IMR-90 (cell line): ENCODE results near the gene RNF19B. TPM values are rescaled to one million over a fixed set of nuclear protein-coding genes. Genes with fewer than 3 reads are reported as not detected.

Source experiments
- ATAC-seq: fragments of 200-7000 bp; cut with Tn5 transposase; 2 replicates; pipeline ENCODE4 v1.9.1; 2020; ENCODE audit warnings: low read depth, mild to moderate bottlenecking, moderate library complexity
- Bru-seq: library from RNA; stranded (reverse); fragments of 400-500 nt; gene quantifications from one replicate; lab custom pipeline; 2021; lab: Mats Ljungman, UMichigan
- BruChase-seq, 2 experiments: library from RNA; stranded (reverse); fragments of 400-500 nt; gene quantifications; one replicate each; lab custom pipeline; 2021; lab: Mats Ljungman, UMichigan
- BruUV-seq: library from RNA; stranded (reverse); fragments of 400-500 nt; replicated peaks from 2 replicates; lab custom pipeline; 2021; lab: Mats Ljungman, UMichigan
- CTCF ChIA-PET: fragments of 300-600 bp; formaldehyde crosslinking; extraction: SDS; loops from one replicate; lab custom pipeline; 2021; ENCODE audit warnings: antibody characterized with exemption; lab: Yijun Ruan, JAX
- POLR2A ChIA-PET: fragments of 300-600 bp; sonication (Branson Sonifier 250); formaldehyde crosslinking; loops from one replicate; lab custom pipeline; 2022; ENCODE audit warnings: antibody characterized with exemption; ENCODE audit not compliant: unreplicated experiment; lab: Charles Lee
- DNase-seq: peaks from one replicate; pipeline ENCODE4 v3.0.0; 2013
- H2AFZ ChIP-seq: replicated peaks from 2 replicates; pipeline ENCODE3; 2013; ENCODE audit warnings: low read length, mild to moderate bottlenecking; ENCODE audit not compliant: poor library complexity
- H2AK5ac ChIP-seq: 2 replicates; pipeline ENCODE4 v1.6.1; 2013; ENCODE audit warnings: low read depth, low read length, inconsistent platforms
- H2AK9ac ChIP-seq: replicated peaks from 2 replicates; pipeline ENCODE3; 2013; ENCODE audit warnings: mild to moderate bottlenecking, low read depth, low read length, moderate library complexity; ENCODE audit not compliant: poor library complexity
- H2BK120ac ChIP-seq: 2 replicates; pipeline ENCODE4 v1.6.1; 2013; ENCODE audit warnings: low read depth, low read length, inconsistent platforms
- H2BK15ac ChIP-seq: 3 replicates; pipeline ENCODE4 v1.6.1; 2013; ENCODE audit warnings: low read depth, low read length, inconsistent platforms
- H2BK20ac ChIP-seq: 2 replicates; pipeline ENCODE4 v1.6.1; 2013; ENCODE audit warnings: low read depth, mild to moderate bottlenecking, inconsistent platforms, low read length, moderate library complexity
- H2BK5ac ChIP-seq: 2 replicates; pipeline ENCODE4 v1.6.1; 2013; ENCODE audit warnings: mild to moderate bottlenecking, low read depth, low read length, inconsistent platforms; ENCODE audit not compliant: poor library complexity, severe bottlenecking
- H3K14ac ChIP-seq: replicated peaks from 2 replicates; pipeline ENCODE4 v1.6.1; 2013; ENCODE audit warnings: low read depth, low read length, inconsistent platforms
- H3K18ac ChIP-seq: 2 replicates; pipeline ENCODE4 v1.6.1; 2013; ENCODE audit warnings: low read depth, low read length, control low read depth
- H3K23ac ChIP-seq: 2 replicates; pipeline ENCODE4 v1.6.1; 2013; ENCODE audit warnings: low read depth, low read length, inconsistent platforms
- H3K27ac ChIP-seq: 2 replicates; pipeline ENCODE4 v1.5.1; 2013; ENCODE audit warnings: mild to moderate bottlenecking, control low read depth, low read length; ENCODE audit not compliant: insufficient read depth
- H3K27me3 ChIP-seq: 2 replicates; pipeline ENCODE4 v1.6.1; 2013; ENCODE audit warnings: low read length; ENCODE audit not compliant: control insufficient read depth, insufficient read depth
- H3K36me3 ChIP-seq: 2 replicates; pipeline ENCODE4 v1.6.1; 2013; ENCODE audit warnings: low read length, mixed read lengths; ENCODE audit not compliant: control insufficient read depth, insufficient read depth
- H3K4ac ChIP-seq: 2 replicates; pipeline ENCODE4 v1.6.1; 2013; ENCODE audit warnings: low read depth, low read length, inconsistent platforms
- H3K4me1 ChIP-seq: 2 replicates; pipeline ENCODE4 v1.6.1; 2013; ENCODE audit warnings: low read length, mixed read lengths; ENCODE audit not compliant: control insufficient read depth, insufficient read depth
- H3K4me2 ChIP-seq: 2 replicates; pipeline ENCODE4 v1.6.1; 2013; ENCODE audit warnings: low read depth, mild to moderate bottlenecking, control low read depth, low read length, moderate library complexity
- H3K4me3 ChIP-seq: 2 replicates; pipeline ENCODE4 v1.5.1; 2013; ENCODE audit warnings: low read depth, mild to moderate bottlenecking, control low read depth, low read length, moderate library complexity; ENCODE audit not compliant: insufficient read depth
- H3K56ac ChIP-seq: 2 replicates; pipeline ENCODE4 v1.6.1; 2013; ENCODE audit warnings: low read length, inconsistent platforms; ENCODE audit not compliant: insufficient read depth; ENCODE audit errors: extremely low read depth
- H3K79me1 ChIP-seq, 2 experiments: 2 replicates each; pipeline ENCODE4 v1.6.1; 2013; ENCODE audit warnings: low read length in 2 of 2, inconsistent platforms in 1 of 2, low read depth in 1 of 2
- H3K9ac ChIP-seq: 2 replicates; pipeline ENCODE4 v1.6.1; 2013; ENCODE audit warnings: low read depth, low read length, control low read depth
- H3K9me1 ChIP-seq: 2 replicates; pipeline ENCODE4 v1.6.1; 2013; ENCODE audit warnings: low read length, inconsistent platforms; ENCODE audit not compliant: insufficient read depth
- H3K9me3 ChIP-seq: 2 replicates; pipeline ENCODE4 v1.6.1; 2013; ENCODE audit warnings: low read length; ENCODE audit not compliant: control insufficient read depth, insufficient read depth
- H4K20me1 ChIP-seq: 2 replicates; pipeline ENCODE4 v1.6.1; 2013; ENCODE audit warnings: low read length, inconsistent platforms; ENCODE audit not compliant: insufficient read depth
- H4K5ac ChIP-seq: 2 replicates; pipeline ENCODE4 v1.6.1; 2013; ENCODE audit warnings: mild to moderate bottlenecking, low read depth, low read length, control low read depth
- H4K8ac ChIP-seq, 2 experiments: 2 replicates each; pipeline ENCODE4 v1.6.1; 2013; ENCODE audit warnings: low read depth in 2 of 2, low read length in 2 of 2, control low read depth in 1 of 2, inconsistent platforms in 1 of 2
- H4K91ac ChIP-seq: 2 replicates; pipeline ENCODE4 v1.6.1; 2013; ENCODE audit warnings: low read depth, low read length, inconsistent platforms; ENCODE audit not compliant: insufficient read depth
- CHD1 ChIP-seq: IDR thresholded peaks from 2 replicates; pipeline ENCODE4 v1.6.1; 2012; ENCODE audit warnings: low read depth, low read length, improper control_type of control experiment
- FOS ChIP-seq: fragments of 150-350 bp; IDR thresholded peaks from 2 replicates; pipeline ENCODE4 v1.6.1; 2016; ENCODE audit warnings: low read depth, low read length
- MAFK ChIP-seq: IDR thresholded peaks from 2 replicates; pipeline ENCODE4 v1.6.1; 2012; ENCODE audit warnings: low read depth, low read length, improper control_type of control experiment
- MXI1 ChIP-seq: IDR thresholded peaks from 2 replicates; pipeline ENCODE4 v1.6.1; 2012; ENCODE audit warnings: low read depth, mild to moderate bottlenecking, low read length, moderate library complexity, borderline replicate concordance
- NFE2L2 ChIP-seq: fragments of 150-350 bp; IDR thresholded peaks from 2 replicates; pipeline ENCODE4 v1.6.1; 2016; ENCODE audit warnings: low read depth, mild to moderate bottlenecking, low read length
- POLR2A ChIP-seq: IDR thresholded peaks from 2 replicates; pipeline ENCODE4 v1.6.1; 2012; ENCODE audit warnings: mild to moderate bottlenecking, low read depth, low read length
- RAD21 ChIP-seq: IDR thresholded peaks from 2 replicates; pipeline ENCODE4 v1.6.1; 2012; ENCODE audit warnings: low read length, improper control_type of control experiment
- RCOR1 ChIP-seq: IDR thresholded peaks from 2 replicates; pipeline ENCODE4 v1.6.1; 2012; ENCODE audit warnings: mild to moderate bottlenecking, low read length, improper control_type of control experiment; ENCODE audit not compliant: insufficient replicate concordance
- SMC3 ChIP-seq: fragments of 150-350 bp; IDR thresholded peaks from 2 replicates; pipeline ENCODE4 v1.6.1; 2016; ENCODE audit warnings: low read depth, mild to moderate bottlenecking, antibody characterized with exemption, low read length, moderate library complexity
- USF2 ChIP-seq: fragments of 150-350 bp; IDR thresholded peaks from 2 replicates; pipeline ENCODE4 v1.6.1; 2017; ENCODE audit warnings: mild to moderate bottlenecking, antibody characterized with exemption, low read length, low read depth
- WGBS, 2 experiments: methylation state at CpG; one replicate each; pipeline versions ENCODE4 v1.1.5 to v1.1.7; 2013; ENCODE audit warnings: missing lambda C conversion rate in 2 of 2; ENCODE audit not compliant: insufficient read length in 1 of 2; ENCODE audit errors: extremely low coverage in 2 of 2; 5-methylcytosine and 5-hydroxymethylcytosine counted together
- dilution Hi-C: fragments of 300-500 bp; cut with HindIII; formaldehyde crosslinking; loops from one replicate; pipeline ENCODE4 v1.14.3; 2018; ENCODE audit warnings: low sequenced_read_pairs; ENCODE audit not compliant: unreplicated experiment
- in situ Hi-C: fragments of 300-500 bp; cut with MboI; formaldehyde crosslinking; loops from 3 replicates; pipeline ENCODE4 v1.14.3; 2019; ENCODE audit warnings: low sequenced_read_pairs, inconsistent platforms, mixed read lengths
- intact Hi-C: fragments of 100-400 bp; cut with micrococcal nuclease; formaldehyde crosslinking; loops from 2 replicates; pipeline ENCODE4 v1.10.0; 2022
- long read RNA-seq: library from polyadenylated mRNA; unstranded; transcript quantifications from one replicate; pipeline ENCODE4 v2.0.0, GENCODE V29; 2021; ENCODE audit not compliant: unreplicated experiment
- polyA plus RNA-seq, 3 experiments: library from polyadenylated mRNA; depleted of rRNA; stranded (reverse); fragments of >200 nt; gene quantifications; 2 replicates each; pipeline ENCODE4 v1.2.3, GENCODE V29; 2012; ENCODE audit warnings: low replicate concordance in 1 of 3
- total RNA-seq: library from RNA; depleted of rRNA; stranded (reverse); fragments of >200 nt; gene quantifications from 2 replicates; pipeline ENCODE4 v1.2.3, GENCODE V29; 2012; rRNA removed

Gene RNF19B, protein sequence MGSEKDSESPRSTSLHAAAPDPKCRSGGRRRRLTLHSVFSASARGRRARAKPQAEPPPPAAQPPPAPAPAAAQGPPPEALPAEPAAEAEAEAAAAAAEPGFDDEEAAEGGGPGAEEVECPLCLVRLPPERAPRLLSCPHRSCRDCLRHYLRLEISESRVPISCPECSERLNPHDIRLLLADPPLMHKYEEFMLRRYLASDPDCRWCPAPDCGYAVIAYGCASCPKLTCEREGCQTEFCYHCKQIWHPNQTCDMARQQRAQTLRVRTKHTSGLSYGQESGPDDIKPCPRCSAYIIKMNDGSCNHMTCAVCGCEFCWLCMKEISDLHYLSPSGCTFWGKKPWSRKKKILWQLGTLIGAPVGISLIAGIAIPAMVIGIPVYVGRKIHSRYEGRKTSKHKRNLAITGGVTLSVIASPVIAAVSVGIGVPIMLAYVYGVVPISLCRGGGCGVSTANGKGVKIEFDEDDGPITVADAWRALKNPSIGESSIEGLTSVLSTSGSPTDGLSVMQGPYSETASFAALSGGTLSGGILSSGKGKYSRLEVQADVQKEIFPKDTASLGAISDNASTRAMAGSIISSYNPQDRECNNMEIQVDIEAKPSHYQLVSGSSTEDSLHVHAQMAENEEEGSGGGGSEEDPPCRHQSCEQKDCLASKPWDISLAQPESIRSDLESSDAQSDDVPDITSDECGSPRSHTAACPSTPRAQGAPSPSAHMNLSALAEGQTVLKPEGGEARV
- 9.2 and 10.0 TPM in 2 replicates for total RNA-seq
- 11.4 and 11.6 TPM in 2 replicates for polyA plus RNA-seq (2012; rRNA removed)
- polyA plus RNA-seq (2012; cell fraction: cytosol; rRNA removed): 9.2 and 10.4 TPM in 2 replicates
- polyA plus RNA-seq (2012; cell fraction: nucleus; rRNA removed; ENCODE audit: low replicate concordance): 6.9 and 12.0 TPM in 2 replicates
- percentile 58 among the genes with signal in this experiment for Bru-seq, nascent RNA
- BruChase-seq, experiment 1, labeled RNA remaining after a 6-hour chase: percentile 67 among the genes with signal in this experiment
- BruChase-seq, experiment 2, labeled RNA remaining after a 2-hour chase: percentile 60 among the genes with signal in this experiment
- long read RNA-seq, transcript RNF19B-201 (9 exons, 2,334 nt): major isoform, 10 of 18 reads
- long read RNA-seq, partial matches to known transcripts: 0 of 18 reads
- long read RNA-seq, other reads (novel, unspliced or antisense): 2 of 18 reads

GRCh38 chr1:32964461-32965250 lies at the start of gene RNF19B:
RNF19B (minus strand) TSS chr1:32964809; CDS start chr1:32964685, 124 bp downstream.
- peaks cover 22% of the 10 kb centered on the region for H4K20me1 ChIP-seq
- peak within 1 kb of the TSS; percentile 82 for H3K23ac ChIP-seq
- intact Hi-C loops: loop anchor here (1.0 kb wide), 1 partner anchor 43 kb away; no protein-coding TSS in a partner anchor
- H2AFZ ChIP-seq: peak within 1 kb of the TSS; percentile 92
- H3K27ac ChIP-seq: peak within 1 kb of the TSS; percentile 65
- no TSS peak for BruUV-seq
- ChIA-PET CTCF (interaction anchor here (0.9 to 1.9 kb wide), 2 partner anchors 43 to 90 kb away, joined by 3 to 11 read pairs; no protein-coding TSS in a partner anchor), POLR2A (no interaction called here)
- peak within 1 kb of the TSS; percentile 95 for H4K5ac ChIP-seq
- ATAC-seq (peak; percentile 96), DNase-seq (peak; percentile 89)
- H2BK15ac ChIP-seq: no peak within 1 kb of the TSS
- H3K4me1 ChIP-seq: peaks cover 16% of the 10 kb centered on the region
- H3K36me3 ChIP-seq: no peaks in the 10 kb centered on the region
- H2AK5ac ChIP-seq: 0 out of 2 replicates have a peak within 1 kb of the TSS, but pooled peaks have one; percentile 15
- in situ Hi-C loops: no loop called here
- peak within 1 kb of the TSS; percentile 88 to 94 for H4K8ac ChIP-seq
- peak within 1 kb of the TSS; percentile 88 for H3K4me2 ChIP-seq
- peak within 1 kb of the TSS; percentile 94 for H3K4me3 ChIP-seq
- 0% methylated on average over 50 of the region's 83 CpGs; no CpG with 5 or more reads in 1 of the 2 experiments for WGBS, 2 experiments
- H2BK20ac ChIP-seq: no peak within 1 kb of the TSS
- H3K4ac ChIP-seq: peak within 1 kb of the TSS; percentile 94
- H4K91ac ChIP-seq: peak within 1 kb of the TSS; percentile 92; the same call in 1 of the 2 replicates
- 0 out of 2 replicates have a peak within 1 kb of the TSS, but pooled peaks have one; percentile 38 for H3K56ac ChIP-seq
- H3K9me1 ChIP-seq: peaks cover 12% of the 10 kb centered on the region
- no peaks in the 10 kb centered on the region for H3K27me3 ChIP-seq
- no peaks in the 10 kb centered on the region for H3K9me3 ChIP-seq
- peak within 1 kb of the TSS; percentile 83 for H2BK120ac ChIP-seq
- dilution Hi-C loops: no loop called here
- H3K79me1 ChIP-seq: peaks cover 20 to 33% of the 10 kb centered on the region in 2 experiments
- H3K18ac ChIP-seq: peak within 1 kb of the TSS; percentile 77; the same call in 1 of the 2 replicates
- H2BK5ac ChIP-seq: peak within 1 kb of the TSS; percentile 82
- peak within 1 kb of the TSS; percentile 91 for H3K14ac ChIP-seq
- peak within 1 kb of the TSS; percentile 86 for H2AK9ac ChIP-seq
- H3K9ac ChIP-seq: peak within 1 kb of the TSS; percentile 67
- TF ChIP-seq RCOR1: no peak
- TF ChIP-seq USF2: peak; percentile 89
- TF ChIP-seq RAD21: no peak
- no peak for TF ChIP-seq NFE2L2
- TF ChIP-seq FOS: no peak
- TF ChIP-seq CHD1: no peak
- 0 out of 2 replicates have a peak, but pooled peaks have one; percentile 10 for TF ChIP-seq MXI1
- TF ChIP-seq SMC3: no peak
- TF ChIP-seq MAFK: no peak
- peak; percentile 97 for TF ChIP-seq POLR2A
